ENCODE data around the gene DNMT1.

Gene DNMT1

GRCh38 chr19:10230861-10231611, 36.3 kb upstream of the DNMT1 start, which contains the start of gene S1PR2:
Gene S1PR2, minus strand, starts transcription at chr19:10231331. Its CDS starts 6,426 bp downstream, at chr19:10224905.
- Histone ChIP-seq H3K9me3 (ENCODE audit: control insufficient read depth, low read length) (no peaks in the 10 kb centered on the region), H3K27me3 (replicated peaks; ENCODE audit: control insufficient read depth, insufficient read depth, low read length, poor library complexity, severe bottlenecking) (no peaks in the 10 kb centered on the region), H3K4me3 (ENCODE audit: insufficient read depth, low read depth, low read length, poor library complexity, severe bottlenecking) (peak within 1 kb of the TSS; percentile 94), H3K4me1 (ENCODE audit: control insufficient read depth, insufficient read depth, low read length, poor library complexity, severe bottlenecking) (peaks cover 25% of the 10 kb centered on the region), H3K27ac (ENCODE audit: insufficient read depth, low read length, poor library complexity, severe bottlenecking) (peak within 1 kb of the TSS; percentile 95), H3K36me3 (ENCODE audit: control insufficient read depth, insufficient read depth, low read length) (no peaks in the 10 kb centered on the region)
- DNase-seq, result peak; percentile 73 to 82 (median 78)

- DNase-seq, result peak; percentile 71 to 78 (median 72)
- H3K27ac ChIP-seq (ENCODE audit: insufficient read depth, low read length, poor library complexity, severe bottlenecking), result peak overlapping the region; percentile 95
- H3K4me3 ChIP-seq (ENCODE audit: insufficient read depth, low read depth, low read length, poor library complexity, severe bottlenecking), result peak overlapping the region; percentile 94
Measured at GRCh38 chr19:10230173-10230860, 35.6 kb upstream of the DNMT1 start.

GRCh38 chr19:10228920-10229319, 34.2 kb upstream of the DNMT1 start:
- Histone ChIP-seq H3K4me1 (ENCODE audit: control insufficient read depth, insufficient read depth, low read length, poor library complexity, severe bottlenecking) (peaks cover 18% of the 10 kb centered on the region), H3K9me3 (ENCODE audit: control insufficient read depth, low read length) (no peaks in the 10 kb centered on the region), H3K36me3 (ENCODE audit: control insufficient read depth, insufficient read depth, low read length) (peaks cover 3% of the 10 kb centered on the region), H3K4me3 (ENCODE audit: insufficient read depth, low read depth, low read length, poor library complexity, severe bottlenecking) (no peak overlapping the region), H3K27me3 (replicated peaks; ENCODE audit: control insufficient read depth, insufficient read depth, low read length, poor library complexity, severe bottlenecking) (no peaks in the 10 kb centered on the region), H3K27ac (ENCODE audit: insufficient read depth, low read length, poor library complexity, severe bottlenecking) (peak overlapping the region; percentile 95)
- DNase-seq, result peak in 1 of 3 donors; percentile 24

More at GRCh38 chr19:10230173-10230860, 35.6 kb upstream of the DNMT1 start:
- Histone ChIP-seq H3K27me3 (replicated peaks; ENCODE audit: control insufficient read depth, insufficient read depth, low read length, poor library complexity, severe bottlenecking) (no peaks in the 10 kb centered on the region), H3K36me3 (ENCODE audit: control insufficient read depth, insufficient read depth, low read length) (no peaks in the 10 kb centered on the region), H3K9me3 (ENCODE audit: control insufficient read depth, low read length) (no peaks in the 10 kb centered on the region), H3K4me1 (ENCODE audit: control insufficient read depth, insufficient read depth, low read length, poor library complexity, severe bottlenecking) (peaks cover 20% of the 10 kb centered on the region)

DNA sequence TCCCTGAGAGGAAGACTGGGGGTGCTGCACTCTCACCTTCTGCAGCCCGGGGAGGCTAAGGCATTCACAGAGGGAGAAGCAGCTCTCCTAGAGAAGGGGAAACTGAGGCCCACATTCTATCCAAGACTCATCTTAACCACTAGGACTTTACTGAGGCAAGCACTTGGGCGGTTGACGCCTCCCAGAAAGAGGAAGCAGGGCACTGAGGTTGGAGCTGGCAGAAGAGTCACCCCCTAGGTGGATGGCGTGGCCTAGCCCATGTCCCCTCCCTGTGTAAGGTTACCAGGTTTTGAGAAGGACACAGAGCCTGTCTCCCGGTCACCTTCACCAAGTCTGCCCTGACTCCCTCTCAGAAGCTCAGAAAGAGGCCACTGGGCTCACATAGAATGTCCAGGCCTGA, 33.6 kb upstream of the DNMT1 start:
- DNase-seq, result no peak
- Histone ChIP-seq H3K9me3 (ENCODE audit: control insufficient read depth, low read length) (no peaks in the 10 kb centered on the region), H3K4me3 (ENCODE audit: insufficient read depth, low read depth, low read length, poor library complexity, severe bottlenecking) (no peak overlapping the region), H3K27me3 (replicated peaks; ENCODE audit: control insufficient read depth, insufficient read depth, low read length, poor library complexity, severe bottlenecking) (no peaks in the 10 kb centered on the region), H3K36me3 (ENCODE audit: control insufficient read depth, insufficient read depth, low read length) (peaks cover 6% of the 10 kb centered on the region), H3K27ac (ENCODE audit: insufficient read depth, low read length, poor library complexity, severe bottlenecking) (no peak overlapping the region), H3K4me1 (ENCODE audit: control insufficient read depth, insufficient read depth, low read length, poor library complexity, severe bottlenecking) (peaks cover 18% of the 10 kb centered on the region)

- Histone ChIP-seq H3K27ac (ENCODE audit: insufficient read depth, low read length, poor library complexity, severe bottlenecking) (no peak overlapping the region), H3K4me3 (ENCODE audit: insufficient read depth, low read depth, low read length, poor library complexity, severe bottlenecking) (no peak overlapping the region), H3K27me3 (replicated peaks; ENCODE audit: control insufficient read depth, insufficient read depth, low read length, poor library complexity, severe bottlenecking) (no peaks in the 10 kb centered on the region), H3K36me3 (ENCODE audit: control insufficient read depth, insufficient read depth, low read length) (peaks cover 6% of the 10 kb centered on the region), H3K9me3 (ENCODE audit: control insufficient read depth, low read length) (no peaks in the 10 kb centered on the region), H3K4me1 (ENCODE audit: control insufficient read depth, insufficient read depth, low read length, poor library complexity, severe bottlenecking) (peaks cover 18% of the 10 kb centered on the region)
- DNase-seq, result no peak
Measured at GRCh38 chr19:10227026-10227971, 32.5 kb upstream of the DNMT1 start.

DNA sequence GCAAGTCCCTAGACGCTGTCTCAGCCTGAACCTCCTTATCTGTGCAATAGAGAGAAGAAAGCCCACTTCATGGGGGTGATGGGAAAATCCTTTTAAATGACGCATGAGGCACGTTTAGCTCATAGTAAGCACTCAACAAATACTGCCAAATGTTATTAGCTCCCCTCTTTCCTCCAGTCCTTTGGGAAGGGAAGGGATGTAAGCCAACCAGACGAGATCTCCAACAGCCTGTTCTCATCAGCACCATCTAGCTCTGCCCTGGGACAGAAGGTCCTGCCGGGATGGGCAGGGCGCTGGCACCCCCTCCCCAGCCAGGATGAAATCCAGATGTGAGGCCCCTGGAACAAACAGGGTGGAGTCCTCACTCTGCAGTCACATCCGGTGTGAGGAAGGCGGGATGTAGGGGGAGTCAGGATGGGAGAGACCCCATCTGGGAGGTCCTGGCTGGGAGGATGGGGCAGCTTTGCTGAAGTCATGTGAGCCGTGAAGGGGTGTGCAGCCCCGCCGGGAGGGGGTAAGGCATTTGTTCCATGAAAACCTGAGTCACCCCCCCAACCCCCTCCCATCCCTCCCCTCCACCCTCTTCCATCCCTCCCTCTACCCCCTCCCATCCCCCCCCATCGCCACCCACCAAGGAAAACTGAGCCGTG, 31.7 kb upstream of the DNMT1 start:
- DNase-seq, result no peak
- H3K4me3 ChIP-seq (ENCODE audit: insufficient read depth, low read depth, low read length, poor library complexity, severe bottlenecking), result no peak overlapping the region
- peaks cover 12% of the 10 kb centered on the region for H3K4me1 ChIP-seq (ENCODE audit: control insufficient read depth, insufficient read depth, low read length, poor library complexity, severe bottlenecking)

GRCh38 chr19:10226021-10226375, 31.2 kb upstream of the DNMT1 start:
- no peaks in the 10 kb centered on the region for H3K9me3 ChIP-seq (ENCODE audit: control insufficient read depth, low read length)
- H3K27me3 ChIP-seq (replicated peaks; ENCODE audit: control insufficient read depth, insufficient read depth, low read length, poor library complexity, severe bottlenecking), result no peaks in the 10 kb centered on the region
- H3K27ac ChIP-seq (ENCODE audit: insufficient read depth, low read length, poor library complexity, severe bottlenecking), result no peak overlapping the region
- peaks cover 10% of the 10 kb centered on the region for H3K4me1 ChIP-seq (ENCODE audit: control insufficient read depth, insufficient read depth, low read length, poor library complexity, severe bottlenecking)
- DNase-seq, result no peak
- H3K36me3 ChIP-seq (ENCODE audit: control insufficient read depth, insufficient read depth, low read length), result peaks cover 6% of the 10 kb centered on the region
- H3K4me3 ChIP-seq (ENCODE audit: insufficient read depth, low read depth, low read length, poor library complexity, severe bottlenecking), result no peak overlapping the region

More for the DNA sequence above, 31.7 kb upstream of the DNMT1 start:
- Histone ChIP-seq H3K27me3 (replicated peaks; ENCODE audit: control insufficient read depth, insufficient read depth, low read length, poor library complexity, severe bottlenecking) (no peaks in the 10 kb centered on the region), H3K27ac (ENCODE audit: insufficient read depth, low read length, poor library complexity, severe bottlenecking) (no peak overlapping the region), H3K9me3 (ENCODE audit: control insufficient read depth, low read length) (no peaks in the 10 kb centered on the region), H3K36me3 (ENCODE audit: control insufficient read depth, insufficient read depth, low read length) (peaks cover 6% of the 10 kb centered on the region)

DNA sequence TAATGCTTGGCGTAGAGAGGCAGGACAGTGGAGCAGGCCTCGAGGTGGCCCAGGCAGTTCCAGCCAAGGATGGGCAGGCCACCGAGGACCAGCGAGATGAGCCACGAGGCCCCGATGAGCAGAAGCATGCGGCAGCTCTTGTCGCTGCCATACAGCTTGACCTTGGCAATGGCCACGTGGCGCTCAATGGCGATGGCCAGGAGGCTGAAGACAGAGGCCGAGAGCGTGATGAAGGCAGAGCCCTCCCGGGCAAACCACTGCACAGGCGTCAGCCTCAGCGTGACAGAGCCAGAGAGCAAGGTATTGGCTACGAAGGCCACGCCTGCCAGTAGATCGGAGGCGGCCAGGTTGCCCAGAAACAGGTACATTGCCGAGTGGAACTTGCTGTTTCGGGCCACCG, 29.6 kb upstream of the DNMT1 start:
- H3K4me1 ChIP-seq (ENCODE audit: control insufficient read depth, insufficient read depth, low read length, poor library complexity, severe bottlenecking), result peaks cover 1% of the 10 kb centered on the region
- H3K36me3 ChIP-seq (ENCODE audit: control insufficient read depth, insufficient read depth, low read length), result peaks cover 6% of the 10 kb centered on the region
- no peak overlapping the region for H3K27ac ChIP-seq (ENCODE audit: insufficient read depth, low read length, poor library complexity, severe bottlenecking)
- no peak for DNase-seq
- no peaks in the 10 kb centered on the region for H3K9me3 ChIP-seq (ENCODE audit: control insufficient read depth, low read length)
- H3K27me3 ChIP-seq (replicated peaks; ENCODE audit: control insufficient read depth, insufficient read depth, low read length, poor library complexity, severe bottlenecking), result no peaks in the 10 kb centered on the region
- H3K4me3 ChIP-seq (ENCODE audit: insufficient read depth, low read depth, low read length, poor library complexity, severe bottlenecking), result no peak overlapping the region

DNA sequence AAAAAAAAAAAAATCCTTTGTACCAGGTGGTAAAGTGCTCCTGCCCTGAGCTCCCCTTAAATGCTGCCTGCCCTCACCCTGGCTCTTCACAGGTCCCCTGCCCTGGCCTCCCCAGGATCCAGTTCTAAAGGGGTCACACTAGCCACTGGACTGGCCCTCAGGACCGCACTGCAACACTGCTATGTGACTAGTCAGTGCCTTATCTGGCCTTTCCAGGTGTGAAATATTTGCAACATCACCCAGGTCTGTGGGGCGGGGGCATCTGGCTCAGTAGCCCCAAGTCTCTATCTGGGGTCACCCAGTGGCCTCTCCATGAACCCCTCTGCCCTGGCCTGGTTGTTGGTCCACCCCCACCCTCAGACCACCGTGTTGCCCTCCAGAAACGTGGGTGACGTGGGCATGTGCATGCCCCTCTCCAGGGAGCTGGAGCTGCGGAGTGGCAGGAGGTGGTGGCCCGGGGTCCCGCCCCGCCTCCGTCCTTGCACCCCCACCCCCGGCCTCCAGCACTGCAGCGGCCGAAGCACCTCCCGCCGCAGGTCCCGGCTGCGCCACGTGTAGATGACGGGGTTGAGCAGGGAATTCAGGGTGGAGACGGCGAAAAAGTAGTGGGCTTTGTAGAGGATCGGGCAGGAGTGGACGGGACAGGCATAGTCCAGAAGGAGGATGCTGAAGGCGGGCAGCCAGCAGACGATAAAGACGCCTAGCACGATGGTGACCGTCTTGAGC, 28.9 kb upstream of the DNMT1 start:
- no peaks in the 10 kb centered on the region for H3K4me1 ChIP-seq (ENCODE audit: control insufficient read depth, insufficient read depth, low read length, poor library complexity, severe bottlenecking)
- H3K27me3 ChIP-seq (replicated peaks; ENCODE audit: control insufficient read depth, insufficient read depth, low read length, poor library complexity, severe bottlenecking), result no peaks in the 10 kb centered on the region
- H3K9me3 ChIP-seq (ENCODE audit: control insufficient read depth, low read length), result no peaks in the 10 kb centered on the region
- H3K4me3 ChIP-seq (ENCODE audit: insufficient read depth, low read depth, low read length, poor library complexity, severe bottlenecking), result no peak overlapping the region
- no peak for DNase-seq
- H3K36me3 ChIP-seq (ENCODE audit: control insufficient read depth, insufficient read depth, low read length), result peaks cover 6% of the 10 kb centered on the region
- no peak overlapping the region for H3K27ac ChIP-seq (ENCODE audit: insufficient read depth, low read length, poor library complexity, severe bottlenecking)
